ENCODE measurements around the gene SLCO3A1.

Gene SLCO3A1

GRCh38 chr15:92143765-92144164, 290.3 kb downstream of the SLCO3A1 start:
- DNase-seq = no peak

DNA sequence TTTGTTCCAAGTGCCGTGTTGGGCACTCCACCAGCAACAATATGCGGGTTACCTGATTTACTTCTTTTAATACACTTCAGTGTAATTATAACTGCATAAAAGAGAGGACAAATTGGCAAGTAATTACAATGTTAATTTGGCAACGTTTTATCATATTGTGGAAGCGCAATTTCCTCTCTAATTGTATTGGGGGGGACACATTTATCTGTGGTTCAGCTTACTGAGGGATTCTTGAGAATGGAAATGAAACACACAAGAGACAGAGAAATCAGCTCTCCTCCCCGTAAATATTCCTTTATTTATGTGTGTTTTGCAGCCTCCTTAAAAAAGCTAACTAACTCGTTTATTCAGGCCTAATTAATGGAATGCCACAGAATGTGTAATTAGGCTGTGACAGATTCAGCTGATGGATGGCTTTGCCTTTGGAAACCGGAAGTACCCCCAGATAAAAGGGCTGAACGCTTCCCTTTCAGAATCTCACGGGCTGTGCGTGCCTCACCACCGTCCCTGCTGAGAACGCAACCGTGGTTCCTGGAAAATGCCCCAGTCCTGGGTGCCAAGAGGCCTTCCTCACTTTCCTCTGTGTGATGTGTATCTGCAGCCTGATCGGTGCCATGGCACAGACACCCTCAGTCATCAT, 293.1 kb downstream of the SLCO3A1 start:
- DNase-seq = no peak

GRCh38 chr15:92149029-92149428, 295.5 kb downstream of the SLCO3A1 start:
- no peak for DNase-seq

DNA sequence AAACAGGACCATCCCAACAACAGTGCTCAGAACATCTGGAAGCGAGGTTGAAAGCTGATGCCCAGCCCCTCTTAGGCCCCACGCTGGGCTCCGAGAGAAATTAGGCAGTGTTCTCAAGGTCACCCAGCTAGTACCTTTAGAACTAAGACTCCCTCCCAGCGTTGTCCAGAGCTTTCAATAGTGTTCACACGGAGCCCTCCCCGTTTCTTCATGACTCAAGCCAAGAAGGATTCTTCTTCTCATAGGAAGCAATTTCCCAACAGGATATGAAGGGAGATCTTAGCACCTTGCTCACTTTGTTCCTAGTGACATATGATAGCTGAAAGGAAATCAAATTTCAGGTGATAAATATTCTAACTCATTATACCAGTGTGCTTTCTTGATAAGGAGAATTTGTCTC, 296.0 kb downstream of the SLCO3A1 start:
- DNase-seq = no peak

DNA sequence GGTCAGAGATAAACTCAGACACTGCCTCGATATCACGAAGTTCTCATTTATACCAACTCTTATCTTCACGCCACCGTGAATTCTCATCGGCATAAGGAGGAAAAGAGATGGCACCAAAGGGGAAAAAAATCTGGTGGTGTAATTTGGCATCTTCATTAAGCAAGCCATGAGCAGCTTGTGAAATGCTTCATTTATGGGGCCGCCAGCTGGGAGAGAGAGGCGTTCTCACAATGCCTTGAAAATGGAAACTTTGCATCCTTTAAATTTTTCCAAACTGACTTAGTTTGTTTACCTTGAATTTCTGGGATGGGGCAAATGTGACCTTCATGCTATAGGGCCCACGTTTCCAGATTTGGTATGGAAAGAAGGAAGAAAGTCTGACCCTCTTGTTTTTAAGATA, 297.7 kb downstream of the SLCO3A1 start:
- no peak for DNase-seq

DNA sequence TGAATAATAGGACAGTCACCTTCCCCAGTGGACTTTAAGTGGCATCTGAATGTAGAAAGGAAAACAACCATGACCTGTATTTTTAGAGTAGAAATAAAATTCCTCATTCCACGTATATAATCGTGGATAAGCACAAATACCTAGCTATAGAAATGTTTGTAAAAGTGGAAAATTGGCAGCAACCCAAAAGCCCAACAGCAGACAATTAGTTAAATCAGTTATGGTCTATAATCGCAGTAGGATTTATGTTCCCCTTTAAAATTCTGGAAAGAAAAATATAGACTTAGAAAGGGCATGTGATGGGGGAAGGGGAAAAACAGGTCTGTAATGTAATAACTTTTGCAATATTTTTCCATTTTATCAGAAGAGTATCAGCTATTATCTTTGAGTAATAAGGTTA, 298.2 kb downstream of the SLCO3A1 start:
- no peak for DNase-seq

- DNase-seq = no peak
Measured at GRCh38 chr15:92152983-92153382, 299.5 kb downstream of the SLCO3A1 start.

- DNase-seq = no peak
Measured at GRCh38 chr15:92153620-92154019, 300.1 kb downstream of the SLCO3A1 start.

GRCh38 chr15:92155934-92156333, 302.4 kb downstream of the SLCO3A1 start:
- DNase-seq = no peak

DNA sequence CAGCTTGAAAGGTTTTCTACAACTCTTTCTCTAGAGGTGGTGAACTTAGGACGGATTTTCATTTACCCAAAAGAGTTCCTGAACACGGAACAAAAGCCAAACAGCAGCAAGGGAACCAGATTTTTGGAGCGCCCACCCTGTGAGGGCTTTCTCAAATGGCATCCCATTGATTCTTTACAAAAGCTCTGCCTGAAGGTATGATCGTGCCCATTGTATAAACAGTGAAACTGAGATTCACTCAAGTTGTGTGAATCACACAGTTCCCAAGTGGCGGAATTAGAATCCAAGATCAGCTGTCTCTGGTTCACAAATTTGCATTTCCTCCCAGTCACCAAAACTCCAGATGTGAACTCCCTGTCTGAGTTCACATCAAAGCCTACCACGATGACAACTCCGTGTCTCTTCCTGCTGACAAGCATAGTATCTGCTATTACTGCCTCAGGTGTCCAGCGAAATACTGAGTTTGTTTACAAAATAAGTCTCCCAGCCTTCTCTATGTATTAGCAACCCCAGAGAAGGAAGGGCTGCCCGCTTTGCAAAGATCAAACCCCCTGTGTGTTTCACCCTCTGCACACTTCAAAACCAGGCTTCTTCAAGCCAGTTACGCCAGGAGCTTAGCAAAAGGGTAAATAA, 304.3 kb downstream of the SLCO3A1 start:
- no peak for DNase-seq

GRCh38 chr15:92158426-92158825, 304.9 kb downstream of the SLCO3A1 start:
- DNase-seq = no peak

DNA sequence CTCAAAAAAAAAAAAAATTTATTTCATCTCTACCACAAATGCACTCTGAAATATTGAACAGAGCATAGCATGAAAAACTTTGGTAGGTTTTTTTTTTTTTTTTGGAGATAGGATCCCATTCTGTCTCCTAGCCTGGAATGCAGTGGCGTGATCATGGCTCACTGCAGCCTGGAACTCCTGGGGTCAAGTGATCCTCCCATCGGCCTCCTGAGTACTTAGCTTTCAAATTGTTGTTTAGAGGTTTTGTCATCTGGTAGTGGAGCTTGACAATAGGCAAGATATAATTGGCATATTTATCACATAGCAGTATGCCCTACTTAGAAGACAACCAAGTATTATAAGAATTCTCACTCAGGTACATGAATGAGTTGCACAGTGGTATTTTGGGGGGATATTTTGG, 306.0 kb downstream of the SLCO3A1 start:
- DNase-seq = no peak

- no peak for DNase-seq
Measured at GRCh38 chr15:92159906-92160841, 306.7 kb downstream of the SLCO3A1 start.

DNA sequence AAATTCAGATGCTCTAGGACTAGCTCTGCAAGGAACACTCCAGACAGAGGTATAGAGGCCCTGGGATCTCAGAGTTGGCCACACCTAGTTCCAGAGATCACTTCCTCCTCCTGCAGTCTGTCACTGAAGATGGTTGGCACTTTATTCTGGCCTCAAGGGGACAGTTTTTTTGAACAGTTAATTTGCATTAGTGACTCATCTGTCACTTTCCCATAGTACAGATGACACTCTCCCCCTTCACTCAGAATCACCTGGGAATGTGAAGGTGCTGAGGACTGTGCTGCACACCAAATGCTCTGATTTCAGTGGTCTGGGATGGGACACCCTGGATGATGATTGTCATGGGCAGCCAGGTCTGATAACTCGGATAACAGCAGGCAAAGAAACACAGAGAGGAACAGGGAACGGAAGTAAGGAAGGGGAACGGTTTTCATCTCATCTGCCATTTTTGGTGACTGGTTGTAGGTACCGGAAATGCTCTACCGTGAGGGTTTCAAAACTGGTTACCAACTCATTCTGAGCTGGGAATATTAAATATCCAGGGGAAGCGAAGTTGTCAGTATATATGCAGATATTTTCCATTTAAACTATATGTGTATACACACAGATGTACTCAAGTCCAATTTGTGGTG, 307.6 kb downstream of the SLCO3A1 start:
- DNase-seq = no peak

- DNase-seq = no peak
Measured at GRCh38 chr15:92162657-92163056, 309.1 kb downstream of the SLCO3A1 start.

DNA sequence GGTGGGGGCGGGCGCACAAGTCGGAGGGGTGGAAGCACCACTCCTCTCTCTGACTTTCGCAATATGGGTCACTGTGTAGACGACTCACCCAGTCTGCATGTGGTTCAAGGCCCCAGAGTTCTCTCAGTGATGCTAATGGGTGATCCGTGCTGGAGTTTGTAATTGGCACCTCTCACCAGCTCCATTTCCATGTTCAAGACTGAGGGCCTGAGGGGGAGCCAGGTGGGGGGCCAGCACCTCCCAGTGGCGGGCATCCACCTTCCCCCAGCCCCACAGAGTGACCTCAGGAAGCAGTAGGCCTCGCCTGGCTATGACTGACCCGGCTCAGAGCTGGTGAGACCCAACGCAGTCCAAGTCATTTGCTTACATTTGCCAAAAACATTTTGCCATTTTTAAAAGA, 310.1 kb downstream of the SLCO3A1 start:
- no peak for DNase-seq

DNA sequence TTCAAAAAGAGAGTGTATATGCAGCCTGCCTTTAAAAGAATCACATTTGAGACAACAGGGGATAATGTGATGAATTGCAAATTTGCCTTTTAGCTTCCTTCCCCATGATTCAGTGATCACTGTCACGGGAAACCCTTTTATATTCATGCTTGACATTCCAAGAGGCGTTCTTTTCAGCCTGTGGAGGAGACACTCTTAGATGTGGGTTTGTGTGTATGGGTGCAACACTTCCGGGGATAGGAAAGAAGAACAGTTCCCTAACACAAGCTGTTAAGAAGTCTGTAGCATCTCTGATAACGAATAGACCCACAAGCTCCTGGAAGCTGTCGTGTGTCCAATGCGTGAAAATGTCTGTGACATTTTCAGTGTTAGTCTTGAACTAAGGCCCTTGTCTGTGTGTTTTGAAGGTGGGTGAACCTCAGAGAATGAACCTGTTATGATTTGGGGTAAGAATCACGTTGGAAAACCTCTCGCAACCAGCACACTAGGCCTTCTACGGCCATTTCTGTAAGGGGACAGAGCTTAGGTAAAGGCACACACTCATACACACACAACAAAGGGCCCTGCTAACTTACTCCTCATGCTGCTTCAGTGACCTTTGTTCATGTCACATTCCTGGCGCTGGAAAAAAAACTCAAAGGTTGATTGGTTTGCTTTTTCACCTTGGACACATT, 311.0 kb downstream of the SLCO3A1 start:
- peak; percentile 57 for DNase-seq

GRCh38 chr15:92165001-92165346, 311.5 kb downstream of the SLCO3A1 start:
- DNase-seq = no peak

DNA sequence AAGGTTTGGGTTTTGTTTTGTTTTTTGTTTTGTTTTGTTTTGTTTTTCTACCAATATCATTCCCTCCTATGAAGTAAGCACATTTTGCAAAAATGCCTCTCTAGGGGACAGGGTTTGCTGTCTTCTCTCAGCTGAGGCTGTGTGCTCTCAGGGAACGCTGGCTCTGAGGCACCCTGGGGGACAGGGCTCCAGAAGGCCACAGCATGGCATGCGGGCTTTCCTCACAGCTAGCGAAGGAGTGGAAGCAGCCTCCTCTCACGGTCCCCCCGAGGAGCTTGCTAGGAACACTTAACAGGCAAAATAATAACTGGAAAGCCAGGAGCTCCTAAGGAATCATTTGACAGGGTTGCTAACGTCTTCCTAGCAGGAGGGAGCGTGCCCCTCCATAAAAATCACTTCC, 312.5 kb downstream of the SLCO3A1 start:
- DNase-seq = no peak

GRCh38 chr15:92166751-92167405, 313.4 kb downstream of the SLCO3A1 start:
- no peak for DNase-seq

DNA sequence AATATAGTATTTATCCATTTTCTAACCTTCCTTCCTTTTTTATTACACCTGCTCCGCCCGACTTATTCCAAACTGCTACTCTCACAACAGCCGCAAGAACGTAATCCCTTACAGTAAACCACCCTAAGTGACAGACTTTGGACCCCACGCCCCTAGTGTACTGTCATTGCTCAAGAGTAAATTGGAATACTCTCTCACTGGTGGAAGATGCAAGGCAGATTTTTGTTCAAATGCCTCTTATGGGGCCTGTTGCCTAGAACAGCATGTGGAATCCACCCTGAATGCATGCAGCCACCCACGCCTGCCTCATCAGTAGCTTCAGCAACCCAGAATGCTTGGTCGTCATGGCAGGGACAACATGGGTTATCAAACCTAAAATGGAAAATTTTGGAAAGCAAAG, 313.9 kb downstream of the SLCO3A1 start:
- no peak for DNase-seq

DNA sequence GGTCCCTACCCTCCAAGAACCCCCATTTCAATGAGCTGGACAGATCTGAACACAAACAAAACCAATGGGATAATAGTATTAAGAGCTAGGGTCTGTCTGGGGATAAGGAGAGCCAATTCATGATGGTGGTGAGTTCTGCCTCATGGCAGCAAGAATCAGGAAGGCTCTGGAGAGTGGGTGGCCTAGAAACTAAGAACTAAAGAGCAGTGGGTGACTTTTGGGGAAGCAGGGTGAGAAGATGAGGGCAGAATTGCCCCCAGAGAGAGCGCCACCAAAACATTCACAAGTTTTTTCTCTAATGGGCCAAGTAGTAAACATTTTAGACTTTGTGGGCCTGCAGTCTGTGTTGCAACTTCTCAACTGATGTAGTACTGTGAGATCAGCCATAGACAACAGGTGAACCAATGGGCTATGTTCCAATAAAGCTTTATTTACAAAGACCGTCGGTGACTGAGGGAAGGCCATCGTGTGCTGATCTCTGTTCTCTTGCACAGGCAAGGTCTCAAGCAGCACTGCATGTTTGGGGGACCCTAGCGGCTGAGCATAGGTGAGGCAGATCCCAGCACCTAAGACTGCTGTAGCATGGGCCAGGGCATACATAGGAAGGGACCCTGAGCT, 314.7 kb downstream of the SLCO3A1 start:
- no peak for DNase-seq
